ENCODE measurements around the gene ZBP1.

- TF ChIP-seq TAF1 (IDR thresholded peaks at IDR 0.05; ENCODE audit: borderline replicate concordance, low read depth, low read length), result no peak
- no peak for TF ChIP-seq POLR2A (IDR thresholded peaks at IDR 0.05; ENCODE audit: low read depth, low read length)
Measured at GRCh38 chr20:57568960-57569359, 51.3 kb downstream of the ZBP1 start.

All from GM12892 (cell line).